Epithelial cell of proximal tubule (primary cell): Measurements from ENCODE around the gene NIPA2. TPM values are rescaled to one million over a fixed set of nuclear protein-coding genes. Genes with fewer than 3 reads are reported as not detected.
"Not testable (repeated sequence)": the region's sequence is repeated elsewhere in the genome, so short reads cannot be mapped to it uniquely, and the experiment has no call there.

Experiments used
- DNase-seq: peaks from one replicate; pipeline ENCODE4 v3.0.0-alpha.2; 2011; ENCODE audit warnings: low read depth
- H3K4me3 ChIP-seq: 2 replicates; pipeline ENCODE4 v1.5.1; 2011; ENCODE audit warnings: low read depth, mild to moderate bottlenecking, low read length
- CTCF ChIP-seq: conservative IDR thresholded peaks from 2 replicates; pipeline ENCODE4 v1.5.1; 2012; ENCODE audit warnings: low read depth, mild to moderate bottlenecking, low read length
- total RNA-seq: library from RNA; depleted of rRNA; stranded (reverse); fragments of >200 nt; gene quantifications from 2 replicates; pipeline ENCODE4 v1.2.3, GENCODE V29; 2015

NIPA2 gene
- 54.7 and 94.4 TPM in 2 replicates for total RNA-seq

- peak within 1 kb of the TSS; percentile 86 for H3K4me3 ChIP-seq
- TF ChIP-seq CTCF = no peak
- DNase-seq = peak; percentile 62
Measured at GRCh38 chr15:22838292-22839042, at the start of gene NIPA2. TSS of gene NIPA2 (plus strand) at chr15:22838666. CDS start at chr15:22851732, 13,066 bp downstream.

- DNase-seq = no peak
- no peak for TF ChIP-seq CTCF
- H3K4me3 ChIP-seq = no peak overlapping the region
Measured at GRCh38 chr15:22794063-22794462, 44.4 kb upstream of the NIPA2 start.

GRCh38 chr15:22794621-22795167, 43.8 kb upstream of the NIPA2 start:
- no peak for TF ChIP-seq CTCF
- no peak for DNase-seq
- no peak overlapping the region for H3K4me3 ChIP-seq

- no peak for TF ChIP-seq CTCF
- H3K4me3 ChIP-seq = no peak overlapping the region
- no peak for DNase-seq
Measured at GRCh38 chr15:22795206-22796063, 43.0 kb upstream of the NIPA2 start.

- no peak overlapping the region for H3K4me3 ChIP-seq
- DNase-seq = no peak
- TF ChIP-seq CTCF = no peak
Measured at GRCh38 chr15:22796079-22796478, 42.4 kb upstream of the NIPA2 start.

- H3K4me3 ChIP-seq = no peak overlapping the region
- DNase-seq = no peak
- no peak for TF ChIP-seq CTCF
Measured at GRCh38 chr15:22799902-22800301, 38.6 kb upstream of the NIPA2 start.

- DNase-seq, H3K4me3 ChIP-seq: not testable (repeated sequence)
Measured at GRCh38 chr15:22803006-22803405, 35.5 kb upstream of the NIPA2 start.
